NCI-H526 treated with DMSO at 0.1 percent for 48 hours (cell line): ENCODE data around the gene TUBA1A.
A peak's percentile ranks its signal among the peaks of the same experiment; 100 is the strongest.
"Not testable (repeated sequence)": the region's sequence is repeated elsewhere in the genome, so short reads cannot be mapped to it uniquely, and the experiment has no call there.

Experiments
- DNase-seq: peaks from one replicate; lab custom pipeline; 2025; lab: John Stamatoyannopoulos, UW

Gene TUBA1A

GRCh38 chr12:49200919-49201594 lies 12.2 kb upstream of the TUBA1A start:
- peak; percentile 75 for DNase-seq

GRCh38 chr12:49198431-49199155 lies 9.7 kb upstream of the TUBA1A start:
- DNase-seq: peak; percentile 82

DNA sequence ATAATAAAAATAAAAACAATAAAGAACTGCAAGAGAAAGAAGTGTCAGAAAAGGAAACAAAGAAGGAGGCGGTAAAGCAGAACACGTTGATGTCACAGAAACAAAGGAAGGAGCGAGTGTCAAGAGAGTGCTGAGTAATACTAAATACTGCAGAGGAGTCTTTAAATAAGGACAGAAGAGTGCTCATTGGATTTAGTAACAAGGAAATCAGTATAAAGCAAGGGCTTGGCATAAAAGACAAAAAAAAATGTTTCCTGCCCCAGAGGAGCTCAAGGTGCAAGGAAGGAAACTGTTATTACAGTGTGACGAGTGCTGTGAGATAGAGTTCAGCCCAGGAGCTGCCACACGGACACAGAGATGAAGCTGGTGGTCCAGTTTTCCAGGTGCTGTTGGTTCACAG lies 8.4 kb upstream of the TUBA1A start:
- DNase-seq: peak; percentile 27

DNA sequence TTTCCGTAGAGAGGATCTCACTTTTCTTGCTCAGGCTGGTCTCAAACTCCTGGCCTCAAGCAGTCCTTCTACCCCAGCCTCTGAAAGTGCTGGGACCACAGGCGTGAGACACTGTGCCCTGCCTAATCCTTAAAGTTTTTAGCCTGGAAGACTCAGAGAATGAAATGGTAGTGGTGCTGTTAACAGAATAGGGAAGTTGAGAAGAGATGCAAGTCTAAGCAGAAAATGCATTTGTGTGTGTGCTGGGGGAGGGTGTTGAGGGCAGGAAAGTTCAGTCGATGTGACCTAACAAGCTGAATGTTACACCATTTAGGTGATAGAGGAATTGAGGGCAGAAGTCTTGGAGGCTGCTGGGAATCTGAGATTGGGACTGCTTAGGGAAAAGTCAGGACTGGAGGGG lies 6.9 kb upstream of the TUBA1A start:
- no peak for DNase-seq

- DNase-seq: not testable (repeated sequence)
These were observed 4.9 kb upstream of the TUBA1A start for GRCh38 chr12:49193746-49194145.

DNA sequence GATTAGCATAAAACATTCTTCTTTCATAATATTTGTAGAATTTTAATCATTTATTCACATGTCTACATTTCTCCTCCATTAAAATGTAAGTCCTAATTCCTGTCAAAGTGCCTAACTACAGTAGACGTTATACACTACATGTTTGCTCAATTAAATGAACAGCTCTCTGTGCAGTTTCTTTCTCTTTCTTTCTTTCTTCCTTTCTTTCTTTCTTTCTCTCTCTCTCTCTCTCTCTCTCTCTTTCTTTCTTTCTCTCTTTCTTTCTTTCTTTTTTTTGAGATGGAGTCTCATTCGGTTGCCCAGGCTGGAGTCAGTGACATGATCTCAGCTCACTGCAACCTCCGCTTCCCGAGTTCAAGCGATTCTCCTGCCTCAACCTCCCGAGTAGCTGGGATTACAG lies 2.6 kb upstream of the TUBA1A start:
- DNase-seq: not testable (repeated sequence)

GRCh38 chr12:49190974-49191373 lies 2.1 kb upstream of the TUBA1A start:
- peak; percentile 53 for DNase-seq

DNA sequence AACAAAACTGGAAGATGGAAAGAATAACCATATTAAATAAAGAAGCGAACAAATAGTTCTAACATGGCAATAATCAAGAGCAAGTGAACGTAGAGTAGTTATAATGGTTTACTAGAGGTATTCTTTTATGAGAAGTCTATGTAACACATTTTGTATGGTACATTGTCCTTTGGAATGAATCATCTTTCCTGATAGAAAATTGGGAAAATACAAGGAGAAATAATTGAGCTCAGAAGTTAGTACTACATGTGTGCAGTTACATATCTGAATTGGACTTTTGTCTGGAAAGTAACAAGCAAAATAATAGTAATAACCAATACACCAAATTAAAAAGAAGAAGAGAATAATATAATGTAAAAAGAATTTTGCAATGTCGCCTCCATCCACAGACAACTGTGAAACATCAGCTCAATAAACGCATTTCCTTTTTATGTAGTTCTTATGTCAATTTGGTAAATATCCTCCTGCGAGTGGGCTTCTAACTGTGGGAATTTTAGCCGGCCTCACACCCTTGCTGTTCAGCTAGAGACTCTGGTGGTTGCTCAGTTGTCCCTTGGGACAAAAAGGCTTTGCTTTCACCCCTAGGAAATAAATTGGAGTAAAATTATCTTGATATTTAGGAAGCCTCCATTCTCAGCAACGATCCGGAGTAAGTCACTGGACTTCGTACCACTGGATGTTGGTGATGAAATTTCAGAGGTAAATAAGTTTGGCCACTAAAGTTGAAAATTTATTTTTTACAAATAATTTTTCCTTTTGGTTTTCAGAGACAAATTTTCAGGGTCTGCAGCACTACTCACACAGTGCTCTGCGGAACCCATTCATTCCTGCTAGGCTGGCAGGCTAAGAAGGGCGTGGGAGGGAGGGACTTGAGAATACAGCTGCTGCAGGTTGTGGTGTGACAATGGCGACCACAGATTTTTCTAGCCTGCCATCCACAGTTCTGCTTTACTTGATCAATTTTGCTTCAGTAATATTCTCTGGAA lies 1.1 kb upstream of the TUBA1A start:
- DNase-seq: peak; percentile 67

DNA sequence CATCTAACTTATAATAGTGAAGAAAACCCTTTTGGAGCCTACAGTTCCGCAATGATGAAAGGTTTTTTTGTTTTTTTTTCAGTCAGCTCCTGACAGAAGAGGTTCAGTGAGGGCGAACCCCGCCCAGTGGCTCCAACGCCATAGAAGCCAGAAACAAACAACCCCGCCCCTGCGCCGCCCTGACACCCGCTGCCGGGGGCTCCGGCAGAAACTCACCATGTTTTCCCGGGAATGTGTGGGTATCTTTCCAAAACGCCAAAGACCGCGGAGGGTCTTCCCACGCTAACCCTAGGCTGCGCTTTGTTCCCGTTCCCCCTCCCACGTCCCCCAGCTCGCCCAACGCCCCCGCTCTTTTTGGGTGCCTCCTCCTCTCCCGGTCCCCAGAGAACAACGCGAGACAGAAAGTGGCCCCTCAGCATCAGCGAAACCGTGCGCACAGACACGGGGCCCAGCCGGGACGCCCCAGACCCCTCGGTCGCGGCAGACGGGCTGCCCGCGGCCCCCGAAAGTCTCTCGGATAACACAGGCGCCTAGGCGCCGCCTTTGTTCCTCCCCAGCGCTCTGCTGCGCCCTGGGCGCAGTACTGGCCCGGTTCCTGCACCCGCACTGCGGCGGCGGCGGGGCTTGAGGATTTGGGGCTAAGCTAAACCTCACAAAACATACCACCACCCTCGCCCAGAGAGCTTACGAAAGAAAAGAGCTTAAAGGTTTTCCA lies 522 bp downstream of the TUBA1A start:
- peak; percentile 50 for DNase-seq

DNA sequence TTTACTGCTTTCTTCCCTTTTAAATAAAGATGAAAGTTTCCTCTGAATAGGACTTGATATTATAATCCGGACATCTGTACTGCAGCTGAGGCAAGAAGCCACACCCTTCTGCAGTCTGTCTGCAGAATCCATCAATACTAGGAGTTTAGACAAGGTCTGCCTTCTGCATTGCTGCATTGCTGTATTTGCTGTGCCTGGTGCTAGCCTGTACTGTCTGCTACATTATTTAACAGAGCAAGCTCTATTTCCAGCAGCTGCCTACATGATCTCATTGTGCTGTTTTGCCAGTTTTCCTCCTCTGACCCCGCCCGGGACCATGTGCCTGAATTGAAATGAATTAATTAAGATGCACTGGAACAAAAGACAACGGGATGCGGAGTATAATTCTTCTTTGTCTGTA lies 1.7 kb downstream of the TUBA1A start:
- DNase-seq: peak; percentile 35

- not testable (repeated sequence) for DNase-seq
These were observed 2.6 kb downstream of the TUBA1A start for GRCh38 chr12:49186307-49186706.

DNA sequence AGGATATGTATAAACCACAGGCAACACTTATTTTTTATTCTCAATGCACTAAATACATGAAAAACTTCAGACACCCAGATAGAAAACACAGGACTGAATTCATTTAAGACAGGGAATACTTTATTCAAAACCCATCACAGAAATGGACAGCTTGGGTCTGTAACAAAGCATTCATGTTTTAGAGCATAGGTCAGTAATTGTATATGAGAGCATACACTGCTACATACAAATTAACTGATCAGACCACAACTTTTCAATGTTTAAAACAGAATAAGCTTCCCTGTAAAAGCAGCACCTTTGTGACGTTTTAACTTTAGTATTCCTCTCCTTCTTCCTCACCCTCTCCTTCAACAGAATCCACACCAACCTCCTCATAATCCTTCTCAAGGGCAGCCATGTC lies 4.2 kb downstream of the TUBA1A start:
- DNase-seq: not testable (repeated sequence)

DNA sequence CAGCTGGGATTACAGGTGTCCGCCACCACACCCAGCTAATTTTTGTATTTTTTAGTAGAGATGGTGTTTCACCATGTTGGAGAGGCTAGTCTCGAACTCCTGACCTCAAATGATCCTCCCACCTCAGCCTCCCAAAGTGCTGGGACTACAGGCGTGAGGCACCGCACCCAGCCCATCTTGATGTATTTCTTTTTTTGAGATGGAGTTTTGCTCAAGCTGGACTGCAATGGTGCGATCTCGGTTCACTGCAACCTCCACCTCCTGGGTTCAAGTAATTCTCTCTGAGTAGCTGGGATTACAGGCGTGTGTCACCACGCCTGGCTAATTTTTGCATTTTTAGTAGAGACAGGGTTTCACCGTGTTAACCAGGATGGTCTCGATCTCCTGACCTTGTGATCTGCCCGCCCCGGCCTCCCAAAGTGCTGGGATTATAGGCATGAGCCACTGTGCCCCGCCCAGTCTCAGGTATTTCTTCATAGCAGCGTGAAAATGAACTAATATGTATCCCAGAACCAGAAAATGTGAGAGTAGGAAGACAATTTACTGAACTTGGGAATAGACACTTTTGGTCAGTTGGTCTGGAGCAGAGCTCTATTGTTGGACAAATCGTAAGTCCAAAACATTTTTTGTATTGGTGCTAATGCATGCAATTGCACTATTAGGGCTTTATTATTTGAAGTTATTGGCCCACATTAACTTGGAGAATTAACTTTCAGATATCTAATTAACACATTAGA lies 5.5 kb downstream of the TUBA1A start:
- DNase-seq: not testable (repeated sequence)

- no peak for DNase-seq
These were observed 14.7 kb downstream of the TUBA1A start for GRCh38 chr12:49174218-49174617.

DNA sequence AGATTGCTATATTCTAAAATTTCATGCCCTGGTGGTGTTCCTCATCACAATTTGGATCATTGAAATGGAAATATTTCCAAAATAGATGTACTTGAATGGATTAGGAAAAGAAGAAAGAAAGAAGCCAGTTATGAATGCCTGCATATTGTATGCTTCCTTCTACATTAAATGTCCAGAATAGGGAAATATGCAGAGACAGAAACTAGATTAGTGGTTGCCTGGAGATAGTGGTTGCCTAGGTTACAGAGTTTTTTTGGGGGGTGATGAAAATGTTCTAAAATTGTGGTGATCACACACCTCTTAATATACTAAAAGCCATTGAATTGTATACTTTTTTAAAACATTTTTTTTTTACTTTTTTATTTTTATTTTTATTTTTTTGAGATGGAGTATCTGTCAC lies 18.0 kb downstream of the TUBA1A start:
- DNase-seq: no peak

GRCh38 chr12:49165114-49165513 lies 23.8 kb downstream of the TUBA1A start:
- no peak for DNase-seq

GRCh38 chr12:49161901-49162300 lies 27.0 kb downstream of the TUBA1A start:
- not testable (repeated sequence) for DNase-seq

- peak; percentile 2 for DNase-seq
These were observed 27.6 kb downstream of the TUBA1A start for GRCh38 chr12:49161092-49161795.

GRCh38 chr12:49160399-49160798 lies 28.5 kb downstream of the TUBA1A start:
- DNase-seq: peak; percentile 34

- no peak for DNase-seq
These were observed 34.7 kb downstream of the TUBA1A start for GRCh38 chr12:49154221-49154620.
